HG03139 (cell line): ENCODE results near the gene ZIC4.

Experiments
- ATAC-seq: cut with Tn5 transposase; IDR thresholded peaks from one replicate; pipeline ENCODE4 v1.9.1; 2021; ENCODE audit not compliant: unreplicated experiment

The ZIC4 gene

GRCh38 chr3:147356145-147356908 lies 50.0 kb downstream of the ZIC4 start:
- ATAC-seq = no peak

DNA sequence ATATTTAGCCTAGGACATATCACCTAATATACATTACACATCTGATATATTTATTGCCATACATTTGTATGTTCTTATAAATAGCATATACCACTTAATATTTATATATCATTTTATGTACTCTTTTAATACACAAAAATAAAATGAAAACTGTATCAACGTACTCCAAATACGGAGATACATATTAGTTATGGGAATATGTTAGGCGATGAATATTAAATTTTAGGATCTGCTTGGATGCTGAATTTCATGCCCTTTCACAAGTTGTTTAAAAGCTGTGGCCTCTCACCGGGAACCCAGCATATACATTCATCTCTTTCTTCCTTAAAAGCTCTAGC lies 50.6 kb downstream of the ZIC4 start:
- ATAC-seq = no peak

- ATAC-seq = no peak
Measured at GRCh38 chr3:147355084-147355752, 51.1 kb downstream of the ZIC4 start.

- ATAC-seq = no peak
Measured at GRCh38 chr3:147354623-147355022, 51.7 kb downstream of the ZIC4 start.

GRCh38 chr3:147351301-147351700 lies 55.0 kb downstream of the ZIC4 start:
- no peak for ATAC-seq

DNA sequence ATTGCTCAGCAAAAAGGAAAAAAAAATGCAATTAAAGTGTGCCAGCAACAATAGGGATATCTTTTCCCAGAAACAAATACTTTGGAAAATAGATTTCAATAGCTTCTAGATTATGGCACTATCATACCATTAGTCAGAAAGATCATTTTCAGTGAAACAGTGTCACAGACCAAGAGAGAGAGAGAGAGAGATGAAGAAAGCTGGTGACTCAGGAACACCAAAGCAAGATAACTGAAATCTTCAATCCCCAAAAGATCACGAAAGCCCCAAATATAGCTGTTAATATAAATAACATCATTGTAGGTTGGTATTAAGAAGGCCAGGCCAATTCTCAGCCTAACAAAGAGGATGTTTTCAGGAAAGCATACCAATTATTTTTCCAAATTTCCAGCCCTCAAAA lies 57.4 kb downstream of the ZIC4 start:
- no peak for ATAC-seq

- no peak for ATAC-seq
Measured at GRCh38 chr3:147343926-147344325, 62.4 kb downstream of the ZIC4 start.

- no peak for ATAC-seq
Measured at GRCh38 chr3:147341727-147342126, 64.6 kb downstream of the ZIC4 start.

DNA sequence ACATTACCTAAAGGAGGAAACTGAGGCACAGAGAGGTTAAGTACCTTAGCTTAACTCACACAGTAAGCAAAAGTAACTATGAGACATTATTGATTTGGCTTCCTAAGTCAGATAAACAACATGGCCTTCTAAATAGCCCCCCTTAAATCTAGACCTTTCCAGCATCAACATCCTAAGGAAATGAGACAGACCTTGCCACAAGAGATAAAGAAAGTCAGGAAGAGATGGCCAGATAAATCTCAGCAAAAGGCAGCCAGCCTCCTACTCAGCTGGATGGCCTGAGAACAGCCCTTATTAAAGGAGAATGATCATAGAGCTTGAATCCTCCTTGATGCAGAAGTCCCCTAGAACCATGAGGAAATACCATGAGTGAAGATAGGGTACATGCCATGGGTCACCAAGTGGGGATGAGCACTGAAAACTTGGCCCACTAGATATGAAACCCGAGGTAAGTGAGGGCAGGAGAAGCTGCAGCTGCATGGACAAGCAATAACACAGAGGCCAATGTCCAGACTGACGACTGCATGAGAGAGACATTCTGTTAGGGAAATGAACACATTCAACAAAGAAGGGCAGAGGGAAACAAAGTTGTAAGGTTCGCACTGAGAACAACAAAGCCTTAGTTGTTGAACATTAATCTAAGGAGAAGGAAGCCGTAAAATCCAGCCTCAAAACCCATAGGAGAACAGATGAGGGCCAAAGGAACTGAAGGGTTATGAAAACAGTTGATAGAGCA lies 69.6 kb downstream of the ZIC4 start:
- ATAC-seq = no peak
